ENCODE results near the gene ZFR. TPM values are rescaled to one million over a fixed set of nuclear protein-coding genes. Genes with fewer than 3 reads are reported as not detected.

ZFR gene
- total RNA-seq, 1 donor from 2014 or later, result 77.1 TPM

GRCh38 chr5:32426440-32427151, 17.9 kb downstream of the ZFR start:
- H3K4me3 Mint-ChIP-seq (ENCODE audit: unreplicated experiment), result no peak overlapping the region
- H3K4me1 Mint-ChIP-seq (ENCODE audit: low read depth), result peaks cover 44% of the 10 kb centered on the region
- H3K27me3 Mint-ChIP-seq (ENCODE audit: low read depth), result no peaks in the 10 kb centered on the region
- no peak overlapping the region for H3K27ac Mint-ChIP-seq (ENCODE audit: unreplicated experiment)
- no peak for DNase-seq (ENCODE audit: low spot score)
- H3K9me3 Mint-ChIP-seq (ENCODE audit: low read depth), result peaks cover 3% of the 10 kb centered on the region
- TF ChIP-seq CTCF (IDR thresholded peaks at IDR 0.05), result no peak
- peaks cover 8% of the 10 kb centered on the region for H3K36me3 Mint-ChIP-seq (ENCODE audit: low read depth)

- Mint-ChIP-seq H3K4me3 (ENCODE audit: unreplicated experiment) (no peak overlapping the region), H3K9me3 (ENCODE audit: low read depth) (peaks cover 3% of the 10 kb centered on the region), H3K4me1 (ENCODE audit: low read depth) (peaks cover 41% of the 10 kb centered on the region), H3K27me3 (ENCODE audit: low read depth) (no peaks in the 10 kb centered on the region), H3K36me3 (ENCODE audit: low read depth) (peaks cover 9% of the 10 kb centered on the region), H3K27ac (ENCODE audit: unreplicated experiment) (no peak overlapping the region)
- no peak for DNase-seq (ENCODE audit: low spot score)
- TF ChIP-seq CTCF (IDR thresholded peaks at IDR 0.05), result no peak
Measured at GRCh38 chr5:32422697-32423096, 21.8 kb downstream of the ZFR start.

- no peak for DNase-seq (ENCODE audit: low spot score)
- Mint-ChIP-seq H3K4me3 (ENCODE audit: unreplicated experiment) (no peak overlapping the region), H3K27me3 (ENCODE audit: low read depth) (no peaks in the 10 kb centered on the region), H3K9me3 (ENCODE audit: low read depth) (peaks cover under 1% of the 10 kb centered on the region), H3K4me1 (ENCODE audit: low read depth) (peaks cover 34% of the 10 kb centered on the region), H3K27ac (ENCODE audit: unreplicated experiment) (peak overlapping the region; percentile 8), H3K36me3 (ENCODE audit: low read depth) (peaks cover 8% of the 10 kb centered on the region)
- no peak for TF ChIP-seq CTCF (IDR thresholded peaks at IDR 0.05)
Measured at GRCh38 chr5:32421075-32421474, 23.5 kb downstream of the ZFR start.

GRCh38 chr5:32420506-32420905, 24.0 kb downstream of the ZFR start:
- TF ChIP-seq CTCF (IDR thresholded peaks at IDR 0.05), result no peak
- Mint-ChIP-seq H3K4me1 (ENCODE audit: low read depth) (peaks cover 34% of the 10 kb centered on the region), H3K27me3 (ENCODE audit: low read depth) (no peaks in the 10 kb centered on the region), H3K27ac (ENCODE audit: unreplicated experiment) (peak overlapping the region; percentile 72), H3K4me3 (ENCODE audit: unreplicated experiment) (no peak overlapping the region), H3K36me3 (ENCODE audit: low read depth) (peaks cover 8% of the 10 kb centered on the region), H3K9me3 (ENCODE audit: low read depth) (no peaks in the 10 kb centered on the region)
- DNase-seq (ENCODE audit: low spot score), result no peak

- no peaks in the 10 kb centered on the region for H3K9me3 Mint-ChIP-seq (ENCODE audit: low read depth)
- H3K4me3 Mint-ChIP-seq (ENCODE audit: unreplicated experiment), result no peak overlapping the region
- no peak for TF ChIP-seq CTCF (IDR thresholded peaks at IDR 0.05)
- no peak overlapping the region for H3K27ac Mint-ChIP-seq (ENCODE audit: unreplicated experiment)
- H3K27me3 Mint-ChIP-seq (ENCODE audit: low read depth), result no peaks in the 10 kb centered on the region
- DNase-seq (ENCODE audit: low spot score), result no peak
- peaks cover 34% of the 10 kb centered on the region for H3K4me1 Mint-ChIP-seq (ENCODE audit: low read depth)
- H3K36me3 Mint-ChIP-seq (ENCODE audit: low read depth), result peaks cover 10% of the 10 kb centered on the region
Measured at GRCh38 chr5:32419791-32420190, 24.7 kb downstream of the ZFR start.

Measured in chondrocyte (in vitro differentiated cells).